HG03442 (cell line): ENCODE measurements around the gene HIP1.
"Not testable (repeated sequence)": the region's sequence is repeated elsewhere in the genome, so short reads cannot be mapped to it uniquely, and the experiment has no call there.

Experiments used
- ATAC-seq: cut with Tn5 transposase; IDR thresholded peaks from one replicate; pipeline ENCODE4 v1.9.1; 2021; ENCODE audit warnings: mild to moderate bottlenecking, moderate library complexity; ENCODE audit not compliant: unreplicated experiment

The HIP1 gene

GRCh38 chr7:75739796-75740672 lies 1.3 kb upstream of the HIP1 start:
- no peak for ATAC-seq

DNA sequence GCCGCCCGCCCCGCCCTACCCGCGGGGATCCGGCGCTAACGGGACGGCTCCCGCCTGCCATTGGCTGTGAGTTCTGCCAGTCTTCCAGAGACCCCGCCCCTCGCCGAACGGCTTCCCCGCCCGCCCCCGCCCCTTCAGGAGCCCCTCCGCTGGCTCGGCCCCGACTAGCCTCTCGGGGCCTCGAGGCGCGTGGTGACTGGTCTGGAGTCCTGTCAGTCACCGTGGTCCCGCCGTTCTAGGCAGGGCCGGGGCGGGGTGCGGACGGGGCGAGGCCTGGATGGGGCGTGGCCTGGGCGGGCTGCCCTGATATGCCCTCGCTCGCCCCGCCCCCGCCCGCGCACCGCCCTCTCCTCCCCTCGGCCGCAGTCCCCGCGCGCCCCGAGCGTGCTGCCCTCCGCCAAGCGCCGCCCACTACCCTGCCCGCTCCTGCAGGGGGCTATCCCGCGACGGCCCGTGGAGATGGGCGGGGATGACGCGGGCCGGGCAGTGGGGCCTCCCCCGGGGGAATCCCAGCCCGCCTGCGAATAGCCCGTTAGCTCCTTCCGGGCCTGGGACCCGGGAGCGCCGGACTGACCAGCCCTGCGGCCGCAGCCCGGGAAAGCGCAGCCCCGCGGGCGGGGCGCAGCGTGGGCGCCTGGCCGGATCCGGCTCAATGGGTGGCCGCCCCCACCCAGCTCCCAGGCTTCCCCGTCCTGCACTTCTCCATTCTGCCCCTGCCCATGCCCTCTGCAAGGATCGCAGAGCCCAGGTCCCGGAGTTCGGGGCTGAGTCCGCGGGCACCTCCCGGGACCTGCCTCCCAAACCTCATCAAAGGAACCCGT lies 444 bp upstream of the HIP1 start:
- ATAC-seq, result peak; percentile 86

GRCh38 chr7:75737856-75738603 lies 711 bp downstream of the HIP1 start:
- ATAC-seq, result no peak

DNA sequence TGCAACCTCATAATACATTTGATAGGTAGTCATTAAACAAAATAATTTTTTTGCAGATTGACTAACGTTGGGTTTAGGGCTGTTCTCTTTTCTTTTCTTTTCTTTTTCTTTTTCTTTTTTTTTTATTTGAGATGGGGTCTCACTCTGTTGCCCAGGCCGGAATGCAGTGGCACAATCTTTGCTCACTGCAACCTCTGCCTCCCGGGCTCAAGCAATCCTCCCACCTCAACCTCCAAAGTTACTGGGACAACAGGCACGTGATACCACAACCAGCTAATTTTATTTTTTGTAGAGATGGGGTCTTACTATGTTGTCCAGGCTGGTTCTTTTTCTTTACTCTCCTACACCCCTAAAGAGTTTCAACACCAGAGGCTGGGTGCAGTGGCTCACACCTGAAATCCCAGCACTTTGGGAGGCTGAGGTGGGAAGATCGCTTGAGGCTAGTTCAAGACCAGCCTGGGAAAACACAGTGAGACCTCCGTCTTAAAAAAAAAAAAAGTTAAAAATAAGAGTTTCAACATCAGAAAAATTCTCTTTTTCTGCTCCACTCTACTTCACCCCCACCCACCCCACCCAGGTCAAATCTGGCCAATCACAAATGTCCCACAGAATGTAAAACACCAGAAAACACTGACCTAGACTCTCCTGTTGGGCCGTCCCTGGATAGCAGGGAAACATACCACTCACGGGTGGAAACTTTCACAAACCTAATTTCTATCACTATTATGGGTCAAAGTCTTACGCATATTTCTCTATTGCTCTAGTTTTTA lies 3.0 kb downstream of the HIP1 start:
- no peak for ATAC-seq

DNA sequence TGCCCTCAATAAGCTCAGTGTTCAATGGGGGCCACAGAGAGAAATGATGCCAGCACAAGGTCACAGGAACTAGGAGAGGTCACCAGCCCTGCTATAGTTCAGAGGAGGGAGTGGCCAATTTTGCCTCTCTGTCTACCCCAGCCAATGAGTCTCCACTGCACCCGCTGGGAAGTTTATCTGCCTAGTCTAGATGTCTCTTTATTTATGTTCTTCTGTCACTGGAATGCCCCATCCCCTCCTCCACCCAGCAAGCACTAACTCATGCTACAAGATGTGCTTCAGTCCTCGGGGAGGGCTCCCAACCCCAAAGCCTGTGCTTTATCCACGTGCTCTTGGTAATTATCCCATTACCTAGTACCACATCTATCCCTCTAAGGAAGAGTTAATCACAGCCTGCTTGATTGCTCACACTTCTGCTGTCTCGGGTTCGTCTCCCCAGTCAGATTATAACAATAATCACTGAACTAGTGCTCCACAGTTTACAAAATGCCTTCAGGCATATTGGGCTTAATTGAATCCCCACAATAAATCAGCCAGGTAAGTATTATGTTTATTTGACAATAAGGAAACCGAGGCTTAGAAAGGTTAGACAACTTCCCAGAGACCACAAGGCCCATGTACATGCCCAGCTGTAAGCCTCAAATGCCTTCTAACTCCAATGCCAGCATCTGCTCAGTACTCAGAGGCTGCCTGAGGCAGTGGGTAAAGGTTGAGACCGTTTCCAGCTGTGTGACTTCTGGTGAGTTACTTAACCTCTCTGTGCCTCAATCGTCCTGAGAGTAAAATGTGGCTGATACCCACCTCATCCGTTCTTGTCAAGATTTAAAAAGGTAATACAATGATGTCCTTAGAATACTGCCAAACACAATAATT lies 3.9 kb downstream of the HIP1 start:
- no peak for ATAC-seq

- no peak for ATAC-seq
Measured at GRCh38 chr7:75732764-75733630, 5.7 kb downstream of the HIP1 start.

DNA sequence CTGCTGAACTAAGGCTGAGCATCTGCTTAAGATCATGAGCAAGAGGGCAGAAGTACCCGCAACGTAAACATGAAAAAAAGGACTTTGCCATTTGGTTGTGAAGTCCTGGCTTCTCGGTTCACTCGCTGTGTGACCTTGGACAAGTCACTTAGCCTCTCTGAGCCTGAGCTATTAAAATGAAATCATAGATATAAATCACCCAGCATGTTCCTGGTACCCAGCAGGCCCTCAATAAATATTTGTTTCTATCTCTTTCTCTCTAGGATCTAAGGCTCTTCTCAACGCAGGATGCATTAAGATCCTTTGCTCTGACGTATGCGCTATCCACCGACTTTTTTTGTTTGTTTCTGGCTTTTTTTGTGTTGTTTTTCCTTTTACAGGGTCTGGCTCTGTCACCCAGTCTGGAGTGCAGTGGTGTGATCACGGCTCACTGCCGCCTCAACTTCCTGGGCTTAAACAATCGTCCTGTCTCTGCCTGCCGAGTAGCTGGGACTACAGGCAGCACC lies 6.7 kb downstream of the HIP1 start:
- ATAC-seq, result no peak

- ATAC-seq, result no peak
Measured at GRCh38 chr7:75729851-75730274, 8.9 kb downstream of the HIP1 start.

GRCh38 chr7:75727881-75728593 lies 10.7 kb downstream of the HIP1 start:
- ATAC-seq, result no peak

GRCh38 chr7:75727351-75727750 lies 11.4 kb downstream of the HIP1 start:
- not testable (repeated sequence) for ATAC-seq

DNA sequence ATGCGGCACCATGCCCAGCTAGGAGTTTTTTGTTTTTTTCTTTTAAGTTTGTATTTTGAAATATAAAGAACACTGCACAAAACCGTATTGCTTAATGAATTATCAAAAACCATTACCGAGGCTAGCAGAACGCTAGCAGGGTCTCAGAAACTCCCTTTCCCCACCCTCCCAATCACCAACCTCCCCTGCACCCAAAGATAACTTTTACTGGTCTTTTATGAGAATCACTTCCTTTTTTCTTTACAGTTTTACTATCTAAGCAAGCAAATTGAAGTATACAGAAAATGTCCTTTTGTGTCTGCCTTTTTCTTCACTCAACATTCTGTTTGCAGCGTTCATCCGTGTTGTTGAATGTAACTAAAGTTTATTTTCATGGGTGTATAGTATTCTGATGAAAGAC lies 13.4 kb downstream of the HIP1 start:
- ATAC-seq, result no peak

- no peak for ATAC-seq
Measured at GRCh38 chr7:75723444-75723843, 15.3 kb downstream of the HIP1 start.

- ATAC-seq, result no peak
Measured at GRCh38 chr7:75722373-75722772, 16.4 kb downstream of the HIP1 start.

- not testable (repeated sequence) for ATAC-seq
Measured at GRCh38 chr7:75721922-75722321, 16.8 kb downstream of the HIP1 start.

- ATAC-seq, result no peak
Measured at GRCh38 chr7:75721426-75721825, 17.3 kb downstream of the HIP1 start.

DNA sequence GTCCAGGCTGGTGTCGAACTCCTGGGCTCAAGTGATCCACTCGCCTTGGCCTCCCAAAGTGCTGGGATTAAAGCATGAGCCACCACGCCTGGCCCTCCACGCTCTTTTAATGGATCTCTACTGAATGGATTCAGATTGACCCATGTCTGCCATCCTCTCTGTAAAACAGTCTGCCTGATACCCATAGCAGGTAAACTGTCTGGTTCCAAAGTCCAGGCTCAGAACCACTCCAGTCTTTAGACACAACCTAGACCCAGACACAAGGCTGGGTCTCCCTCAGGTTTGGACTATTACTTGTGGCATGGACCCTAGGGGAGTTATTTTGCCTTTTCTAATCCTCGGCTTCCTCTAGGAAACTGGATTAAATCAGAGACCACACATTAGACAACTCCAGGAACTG lies 19.1 kb downstream of the HIP1 start:
- ATAC-seq, result no peak

GRCh38 chr7:75718390-75719031 lies 20.2 kb downstream of the HIP1 start:
- ATAC-seq, result no peak
